HPDE6-E6E7 (cell line): ENCODE measurements around the gene DCUN1D2.

Source experiments
- DNase-seq: peaks from one replicate; pipeline ENCODE4 v3.0.0; 2011; ENCODE audit warnings: missing footprints; ENCODE audit errors: extremely low spot score

The DCUN1D2 gene

DNA sequence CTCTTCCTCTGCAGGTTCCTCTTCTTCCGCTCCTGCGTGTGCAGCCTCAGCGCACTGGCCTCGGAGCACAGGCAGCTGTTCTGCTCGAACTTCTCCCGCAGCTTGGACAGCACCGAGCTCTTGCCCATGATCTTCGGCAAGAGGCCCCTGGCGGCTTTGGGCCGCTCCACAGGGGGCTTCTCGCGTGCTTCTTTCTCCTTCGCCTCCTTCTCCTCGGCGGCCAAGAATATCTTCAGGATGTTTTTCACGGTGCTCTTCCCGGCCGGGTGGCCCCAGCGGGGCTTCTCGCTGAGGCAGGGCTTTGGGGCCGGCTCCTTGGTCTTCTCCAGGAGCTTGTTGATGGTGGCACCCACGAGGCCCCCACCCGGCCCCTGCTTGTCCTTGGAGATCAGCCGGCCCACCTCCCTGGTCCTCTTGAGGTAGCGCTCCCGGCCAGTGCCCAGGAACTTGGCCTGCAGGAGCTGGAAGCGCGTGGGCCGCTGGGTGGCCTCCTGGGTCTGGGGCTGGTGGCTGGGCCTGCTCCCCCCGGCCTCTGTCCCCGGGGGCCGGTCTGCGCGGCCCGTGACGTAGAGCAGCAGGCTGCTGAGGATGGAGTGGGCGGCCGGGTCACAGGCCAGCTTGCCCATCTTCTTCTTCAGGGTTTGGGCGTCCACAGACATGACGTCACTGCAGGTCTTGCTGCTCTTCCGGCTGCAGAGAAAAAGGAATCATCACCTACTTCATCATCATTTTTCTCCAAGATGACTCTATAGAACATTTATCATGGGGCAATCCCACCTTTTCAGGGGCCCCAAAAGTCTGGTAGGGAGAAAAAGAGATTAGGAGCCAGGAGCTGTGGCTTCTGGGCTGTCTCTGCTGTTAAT lies 82.7 kb downstream of the DCUN1D2 start:
- no peak for DNase-seq

DNA sequence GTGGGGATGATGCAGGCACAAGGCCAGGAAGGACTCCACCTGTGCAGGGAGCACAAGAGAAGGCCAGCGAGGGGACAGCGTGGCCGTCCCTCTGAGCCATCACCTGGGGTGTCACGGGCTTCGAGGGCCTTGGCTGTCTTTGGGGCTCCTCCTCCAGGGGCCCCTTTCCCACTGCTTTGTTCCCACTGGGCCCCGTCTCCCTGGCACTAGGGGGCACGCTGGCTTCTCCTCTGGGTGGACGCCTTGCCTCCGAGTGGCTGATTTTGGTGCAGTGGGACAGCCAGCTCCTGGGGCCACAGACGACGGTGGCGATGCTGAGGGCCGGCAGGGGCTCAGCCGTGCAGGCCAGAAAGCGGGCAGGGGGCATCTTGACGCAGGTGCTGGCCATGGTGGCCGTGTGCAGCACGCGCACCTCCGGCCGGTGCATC lies 83.4 kb downstream of the DCUN1D2 start:
- no peak for DNase-seq

DNA sequence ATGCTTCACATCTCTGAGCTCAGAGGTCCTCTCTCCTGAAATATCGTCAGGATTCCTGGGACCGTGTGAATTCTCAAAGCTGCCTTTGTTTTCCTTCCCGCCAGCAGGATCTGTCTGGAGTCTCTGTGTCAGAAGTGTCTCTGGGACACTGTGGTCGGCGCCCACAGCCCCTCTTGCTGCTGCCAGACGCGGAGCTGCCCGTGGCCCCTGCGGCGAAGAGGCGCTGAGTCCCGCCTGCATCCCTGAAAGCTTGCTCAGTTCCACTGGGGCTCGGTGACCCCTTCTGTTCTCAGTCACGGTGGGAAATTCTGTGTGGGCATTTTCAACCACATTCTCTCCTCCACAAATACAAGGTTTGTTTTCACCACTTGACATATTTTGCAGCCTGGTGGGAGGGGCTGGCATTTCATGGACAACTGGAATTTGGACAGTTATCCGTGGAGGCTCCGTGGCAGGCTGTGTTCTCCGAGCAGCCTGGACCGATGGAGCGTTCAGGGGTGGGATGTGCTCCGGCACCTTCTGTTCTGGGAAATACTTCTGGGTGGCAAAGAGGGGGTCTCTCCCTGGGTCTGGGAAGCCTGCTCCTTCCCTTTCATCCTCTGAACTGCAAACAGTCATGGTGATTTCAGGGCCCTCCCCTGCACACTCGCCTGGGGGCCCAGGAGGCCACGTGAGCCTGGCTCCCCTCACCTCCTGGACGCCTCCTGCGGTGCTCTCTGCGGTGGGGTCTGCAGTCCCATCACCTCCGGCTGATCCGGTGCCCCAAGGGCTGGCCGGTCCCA lies 84.0 kb downstream of the DCUN1D2 start:
- DNase-seq = no peak
